Bronchial epithelial cell (primary cell): ENCODE data around the gene FGGY. TPM values are rescaled to one million over a fixed set of nuclear protein-coding genes. Genes with fewer than 3 reads are reported as not detected.

ENCODE experiments used
- DNase-seq: peaks from one replicate; pipeline ENCODE4 v3.0.0-alpha.2; 2010; ENCODE audit warnings: low read depth
- FAIRE-seq: peaks from 2 replicates; lab custom pipeline; 2011; peaks lifted over from hg19 to GRCh38; lab: Jason Lieb, UNC
- H3K27me3 ChIP-seq: 2 replicates; pipeline ENCODE4 v1.5.1; 2011; ENCODE audit warnings: low read length; ENCODE audit not compliant: control insufficient read depth, insufficient read depth
- H3K36me3 ChIP-seq: 2 replicates; pipeline ENCODE4 v1.5.1; 2011; ENCODE audit warnings: low read length; ENCODE audit not compliant: control insufficient read depth, insufficient read depth
- H3K4me3 ChIP-seq: 2 replicates; pipeline ENCODE4 v1.5.1; 2011; ENCODE audit warnings: mild to moderate bottlenecking, low read depth, low read length, control low read depth
- total RNA-seq: library from RNA; depleted of rRNA; stranded (reverse); fragments of >200 nt; gene quantifications from 2 replicates; pipeline ENCODE4 v1.2.1, GENCODE V29; 2014
- TF ChIP-seq, protein P1 (sequence below): IDR thresholded peaks from 2 replicates; pipeline ENCODE4 v1.5.1; 2011; ENCODE audit warnings: mild to moderate bottlenecking, moderate library complexity, low read length, control low read depth, inconsistent platforms; ENCODE audit not compliant: insufficient read depth, severe bottlenecking

The FGGY gene
- total RNA-seq, 1 donor from 2014 or later, result 20.0 TPM

- Histone ChIP-seq H3K27me3 (no peaks in the 10 kb centered on the region), H3K36me3 (no peaks in the 10 kb centered on the region), H3K4me3 (no peak overlapping the region)
- no peak for DNase-seq
- TF ChIP-seq, protein P1, sequence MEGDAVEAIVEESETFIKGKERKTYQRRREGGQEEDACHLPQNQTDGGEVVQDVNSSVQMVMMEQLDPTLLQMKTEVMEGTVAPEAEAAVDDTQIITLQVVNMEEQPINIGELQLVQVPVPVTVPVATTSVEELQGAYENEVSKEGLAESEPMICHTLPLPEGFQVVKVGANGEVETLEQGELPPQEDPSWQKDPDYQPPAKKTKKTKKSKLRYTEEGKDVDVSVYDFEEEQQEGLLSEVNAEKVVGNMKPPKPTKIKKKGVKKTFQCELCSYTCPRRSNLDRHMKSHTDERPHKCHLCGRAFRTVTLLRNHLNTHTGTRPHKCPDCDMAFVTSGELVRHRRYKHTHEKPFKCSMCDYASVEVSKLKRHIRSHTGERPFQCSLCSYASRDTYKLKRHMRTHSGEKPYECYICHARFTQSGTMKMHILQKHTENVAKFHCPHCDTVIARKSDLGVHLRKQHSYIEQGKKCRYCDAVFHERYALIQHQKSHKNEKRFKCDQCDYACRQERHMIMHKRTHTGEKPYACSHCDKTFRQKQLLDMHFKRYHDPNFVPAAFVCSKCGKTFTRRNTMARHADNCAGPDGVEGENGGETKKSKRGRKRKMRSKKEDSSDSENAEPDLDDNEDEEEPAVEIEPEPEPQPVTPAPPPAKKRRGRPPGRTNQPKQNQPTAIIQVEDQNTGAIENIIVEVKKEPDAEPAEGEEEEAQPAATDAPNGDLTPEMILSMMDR, result no peak
- no peak for FAIRE-seq
Observed at GRCh38 chr1:59318271-59318860, 21.5 kb downstream of the FGGY start.

DNA sequence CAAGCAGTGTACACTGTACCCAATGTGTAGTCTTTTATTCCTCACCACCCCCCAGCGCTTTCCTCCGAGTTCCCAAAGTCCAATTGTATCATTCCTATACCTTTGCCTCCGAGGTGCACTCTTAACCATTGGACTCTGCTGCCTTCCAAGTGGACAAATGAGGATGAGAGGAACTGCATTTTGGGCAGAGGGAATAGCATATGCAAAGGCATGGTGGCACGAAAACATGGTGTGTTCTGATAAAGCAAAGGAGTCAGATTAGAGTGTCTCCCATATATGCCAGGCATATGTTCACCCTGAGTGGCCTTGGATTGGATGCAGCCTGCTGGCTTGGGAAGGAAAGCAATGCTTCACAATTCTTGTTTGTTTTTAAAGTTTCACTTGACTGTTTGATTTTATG, 25.5 kb downstream of the FGGY start:
- TF ChIP-seq, protein P1, result no peak
- no peak overlapping the region for H3K4me3 ChIP-seq
- no peaks in the 10 kb centered on the region for H3K36me3 ChIP-seq
- no peak for FAIRE-seq
- DNase-seq, result no peak
- H3K27me3 ChIP-seq, result no peaks in the 10 kb centered on the region

GRCh38 chr1:59322814-59323213, 25.9 kb downstream of the FGGY start:
- no peak for DNase-seq
- Histone ChIP-seq H3K27me3 (no peaks in the 10 kb centered on the region), H3K4me3 (no peak overlapping the region), H3K36me3 (no peaks in the 10 kb centered on the region)
- FAIRE-seq, result no peak
- TF ChIP-seq, protein P1, result no peak

DNA sequence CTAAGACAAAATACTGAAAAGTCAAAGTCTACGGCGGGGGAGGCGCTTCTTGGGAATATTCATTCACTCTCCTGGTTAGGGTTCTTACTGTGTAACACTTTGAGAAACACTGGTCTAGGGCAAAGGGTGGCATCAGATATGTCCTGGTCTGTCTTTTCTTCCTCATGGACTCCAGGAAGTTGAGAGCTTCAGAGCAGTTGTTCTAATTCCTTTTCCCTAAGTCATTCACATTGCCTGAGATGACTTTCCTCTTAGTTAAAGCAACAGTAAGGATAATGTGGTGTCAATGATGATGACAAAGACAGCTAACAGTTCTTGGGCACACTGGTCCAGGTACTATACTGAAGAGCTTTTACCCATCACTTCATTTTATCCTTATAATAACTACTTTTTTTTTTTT, 27.0 kb downstream of the FGGY start:
- DNase-seq, result no peak
- no peak for FAIRE-seq
- Histone ChIP-seq H3K27me3 (no peaks in the 10 kb centered on the region), H3K36me3 (no peaks in the 10 kb centered on the region), H3K4me3 (no peak overlapping the region)
- TF ChIP-seq, protein P1, result no peak

DNA sequence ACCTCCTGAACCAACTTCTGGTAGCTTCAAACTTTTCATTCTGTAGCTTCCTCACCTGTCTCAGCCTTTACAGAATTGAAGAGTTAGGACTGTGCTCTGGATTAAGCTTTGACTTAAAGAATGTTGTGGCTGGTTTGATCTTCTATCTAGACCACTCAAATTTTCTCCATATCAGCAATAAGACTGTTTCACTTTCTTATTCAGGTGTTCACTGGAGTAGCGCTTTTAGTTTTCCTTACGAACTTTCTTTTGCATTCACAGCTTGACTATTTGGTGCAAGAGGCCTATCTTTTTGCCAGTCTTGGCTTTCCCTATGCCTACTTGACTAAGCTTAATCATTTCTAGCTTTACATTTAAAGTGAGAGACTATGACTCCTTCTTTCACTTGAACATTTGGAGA, 31.5 kb downstream of the FGGY start:
- FAIRE-seq, result no peak
- H3K4me3 ChIP-seq, result no peak overlapping the region
- no peak for DNase-seq
- TF ChIP-seq, protein P1, result no peak
- no peaks in the 10 kb centered on the region for H3K27me3 ChIP-seq
- no peaks in the 10 kb centered on the region for H3K36me3 ChIP-seq
